Endothelial cell of umbilical vein (primary cell): ENCODE results near the gene HAUS7.

Experiments used
- GATA2 ChIP-seq: IDR thresholded peaks from 2 replicates; pipeline ENCODE4 v1.7.0; 2011; ENCODE audit warnings: low read depth, mild to moderate bottlenecking, moderate library complexity, mixed read lengths, low read length; ENCODE audit not compliant: insufficient read length, insufficient read depth
- POLR2A ChIP-seq: IDR thresholded peaks from 2 replicates; pipeline ENCODE4 v1.6.1; 2012; ENCODE audit warnings: low read depth, mild to moderate bottlenecking, control low read depth, low read length
- POLR2AphosphoS5 ChIP-seq: IDR thresholded peaks from 2 replicates; pipeline ENCODE4 v1.6.1; 2012; ENCODE audit warnings: low read depth, mild to moderate bottlenecking, control low read depth, low read length, moderate library complexity; ENCODE audit not compliant: insufficient read depth
- TF ChIP-seq, protein P1 (sequence below), 2 donors: IDR thresholded peaks; 1 replicate in 1 of 2; 2 replicates in 1 of 2; pipeline ENCODE4 v1.5.1; 2011; ENCODE audit warnings: low read length in 2 of 2, mild to moderate bottlenecking in 2 of 2, moderate library complexity in 2 of 2, control low read depth in 1 of 2, inconsistent platforms in 1 of 2, low read depth in 1 of 2; ENCODE audit not compliant: insufficient read depth in 1 of 2; ENCODE audit errors: extremely low read depth in 1 of 2

GRCh38 chrX:153450114-153450948, 20.0 kb downstream of the HAUS7 start:
- TF ChIP-seq, protein P1, sequence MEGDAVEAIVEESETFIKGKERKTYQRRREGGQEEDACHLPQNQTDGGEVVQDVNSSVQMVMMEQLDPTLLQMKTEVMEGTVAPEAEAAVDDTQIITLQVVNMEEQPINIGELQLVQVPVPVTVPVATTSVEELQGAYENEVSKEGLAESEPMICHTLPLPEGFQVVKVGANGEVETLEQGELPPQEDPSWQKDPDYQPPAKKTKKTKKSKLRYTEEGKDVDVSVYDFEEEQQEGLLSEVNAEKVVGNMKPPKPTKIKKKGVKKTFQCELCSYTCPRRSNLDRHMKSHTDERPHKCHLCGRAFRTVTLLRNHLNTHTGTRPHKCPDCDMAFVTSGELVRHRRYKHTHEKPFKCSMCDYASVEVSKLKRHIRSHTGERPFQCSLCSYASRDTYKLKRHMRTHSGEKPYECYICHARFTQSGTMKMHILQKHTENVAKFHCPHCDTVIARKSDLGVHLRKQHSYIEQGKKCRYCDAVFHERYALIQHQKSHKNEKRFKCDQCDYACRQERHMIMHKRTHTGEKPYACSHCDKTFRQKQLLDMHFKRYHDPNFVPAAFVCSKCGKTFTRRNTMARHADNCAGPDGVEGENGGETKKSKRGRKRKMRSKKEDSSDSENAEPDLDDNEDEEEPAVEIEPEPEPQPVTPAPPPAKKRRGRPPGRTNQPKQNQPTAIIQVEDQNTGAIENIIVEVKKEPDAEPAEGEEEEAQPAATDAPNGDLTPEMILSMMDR (IDR thresholded peaks at IDR 0.05; ENCODE audit: extremely low read depth in 1 of 2, insufficient read depth in 1 of 2, low read depth in 1 of 2, low read length in 2 of 2): no peak
- TF ChIP-seq POLR2A (no peak), POLR2AphosphoS5 (no peak), GATA2 (no peak)
